HG03045 (cell line): ENCODE results near the gene TERT.

ENCODE experiments used
- ATAC-seq: cut with Tn5 transposase; IDR thresholded peaks from one replicate; pipeline ENCODE4 v1.9.1; 2021; ENCODE audit warnings: mild to moderate bottlenecking, moderate library complexity; ENCODE audit not compliant: unreplicated experiment

Gene TERT

DNA sequence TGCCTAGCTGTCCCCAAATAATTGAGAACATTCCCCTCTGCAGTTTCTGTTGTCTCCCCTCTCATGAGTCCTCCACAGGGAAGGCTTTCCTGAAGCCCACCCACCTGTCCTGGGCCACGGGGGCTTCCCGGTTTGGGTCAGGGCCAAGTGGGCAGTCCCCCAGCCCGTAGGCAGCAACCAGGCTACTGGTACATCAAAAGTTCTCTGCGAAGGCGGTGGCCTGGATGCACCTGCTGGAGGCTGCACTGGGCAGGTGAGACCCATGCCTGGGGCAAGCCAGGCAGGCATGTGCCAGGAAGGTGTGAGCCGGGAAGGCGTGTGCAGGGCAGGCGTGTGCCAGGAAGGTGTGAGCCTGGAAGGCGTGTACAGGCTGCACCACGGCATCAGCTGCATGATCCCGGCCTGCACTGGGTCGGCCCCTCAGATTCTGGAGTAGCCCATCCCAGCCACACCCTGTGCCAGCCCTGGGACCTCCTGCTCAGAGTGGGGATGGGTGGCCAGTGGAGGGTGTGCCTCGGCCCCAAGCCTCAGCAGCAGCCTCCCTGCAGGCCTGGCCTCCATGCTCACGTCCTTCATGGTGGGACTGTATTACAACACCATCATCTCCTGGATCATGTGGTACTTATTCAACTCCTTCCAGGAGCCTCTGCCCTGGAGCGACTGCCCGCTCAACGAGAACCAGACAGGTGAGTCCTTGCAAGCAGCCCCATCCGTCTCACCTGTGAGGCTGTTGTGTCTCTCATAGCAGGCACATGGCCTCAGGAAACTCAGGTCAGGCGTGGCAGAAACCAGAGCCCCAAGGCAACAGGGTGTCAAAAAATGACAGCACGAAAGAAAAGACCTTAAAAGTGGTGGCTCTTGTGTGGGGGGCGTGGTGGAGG is 84.7 kb downstream of the TERT start:
- ATAC-seq = no peak

DNA sequence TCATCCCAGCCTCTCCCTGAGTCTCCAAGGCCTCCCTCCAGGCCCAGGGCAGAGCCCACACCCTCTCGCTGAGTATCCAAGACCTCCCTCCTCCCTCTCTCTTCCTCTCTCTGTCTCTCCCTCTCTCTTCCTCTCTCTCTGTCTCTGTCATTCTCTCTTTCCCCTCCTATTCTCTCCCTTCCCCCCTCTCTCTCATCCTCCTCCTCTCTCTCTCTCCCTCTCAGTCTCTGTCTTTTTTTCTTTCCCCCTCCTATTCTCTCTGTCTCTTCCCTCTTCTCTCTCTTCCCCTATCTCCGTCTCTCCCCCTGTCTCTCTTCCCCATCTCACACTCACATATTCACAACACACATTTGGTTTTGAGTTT is 85.4 kb downstream of the TERT start:
- no peak for ATAC-seq

DNA sequence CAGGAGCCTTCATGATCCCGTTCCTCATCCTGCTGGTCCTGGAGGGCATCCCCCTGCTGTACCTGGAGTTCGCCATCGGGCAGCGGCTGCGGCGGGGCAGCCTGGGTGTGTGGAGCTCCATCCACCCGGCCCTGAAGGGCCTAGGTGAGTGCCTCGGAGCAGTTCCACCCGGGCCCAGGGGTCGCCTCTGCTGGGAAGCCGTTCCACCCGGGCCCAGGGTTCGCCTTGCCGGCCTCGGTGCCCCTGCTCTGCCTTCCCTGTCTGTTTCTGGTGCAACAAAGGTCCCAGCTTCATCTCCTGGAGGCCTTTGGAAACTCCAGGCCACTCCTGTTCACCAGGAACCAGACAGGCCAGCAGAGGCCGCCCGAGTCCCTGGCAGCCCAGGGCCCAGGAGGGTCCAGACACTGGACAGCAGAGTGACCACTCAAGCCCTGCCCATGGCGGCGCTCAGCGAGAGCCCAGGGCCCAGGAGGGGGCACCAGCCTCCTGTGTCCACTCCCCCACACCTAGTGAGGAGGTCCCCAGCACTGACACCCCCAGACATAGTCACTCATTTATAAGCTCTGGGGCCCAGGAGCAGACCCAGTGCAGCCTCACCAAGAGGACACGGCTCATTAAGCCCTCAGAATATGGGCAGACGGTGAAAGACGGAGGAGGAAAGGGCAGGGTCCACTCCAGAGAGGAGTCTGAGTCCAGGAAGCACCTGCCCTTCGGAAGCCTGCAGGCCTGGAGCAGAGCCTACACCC is 86.0 kb downstream of the TERT start:
- ATAC-seq = no peak

DNA sequence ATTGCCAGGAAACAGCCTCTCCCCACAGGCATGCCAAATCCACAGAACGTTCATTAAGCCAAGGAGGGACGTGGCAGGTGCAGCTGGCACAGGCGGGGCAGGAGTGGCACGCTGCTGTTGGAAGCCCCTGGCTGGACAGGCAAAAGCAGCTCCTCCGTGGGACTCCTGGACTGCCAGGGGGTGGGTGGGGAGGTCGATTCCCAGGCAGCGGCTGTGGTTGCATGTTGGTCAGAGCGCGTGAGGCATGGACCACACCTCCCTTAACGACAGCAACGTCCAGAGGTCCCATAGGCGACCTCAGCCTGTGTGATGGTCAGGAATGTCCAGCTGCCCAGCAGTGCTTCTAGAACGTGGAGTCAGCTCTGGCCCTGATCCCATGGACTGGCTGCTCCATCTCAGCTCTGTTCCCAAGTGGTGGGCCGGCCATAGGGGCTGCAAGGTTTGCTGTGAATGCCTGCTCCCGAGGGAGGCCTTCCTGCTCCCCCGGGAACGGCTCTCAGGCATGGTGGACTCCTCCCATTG is 86.6 kb downstream of the TERT start:
- ATAC-seq = no peak

DNA sequence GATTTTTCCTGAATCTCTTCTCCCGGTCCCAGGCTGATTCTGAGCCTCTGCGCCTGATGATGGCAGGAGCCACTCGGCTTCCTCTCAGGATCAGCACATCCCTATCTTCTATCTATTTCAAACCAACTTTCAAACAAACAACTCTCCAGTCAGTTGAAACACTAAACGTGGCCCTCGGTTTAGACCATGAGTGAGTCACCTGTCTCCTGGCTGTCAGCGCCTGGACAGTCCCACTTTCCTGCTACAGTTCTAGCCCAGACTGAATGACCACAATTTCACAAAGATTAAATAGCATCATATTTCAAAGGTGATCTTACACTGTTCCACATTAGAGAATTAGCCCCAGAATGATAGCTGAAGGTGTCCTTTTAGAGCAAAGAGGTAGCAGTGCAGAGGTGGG is 87.3 kb downstream of the TERT start:
- no peak for ATAC-seq

DNA sequence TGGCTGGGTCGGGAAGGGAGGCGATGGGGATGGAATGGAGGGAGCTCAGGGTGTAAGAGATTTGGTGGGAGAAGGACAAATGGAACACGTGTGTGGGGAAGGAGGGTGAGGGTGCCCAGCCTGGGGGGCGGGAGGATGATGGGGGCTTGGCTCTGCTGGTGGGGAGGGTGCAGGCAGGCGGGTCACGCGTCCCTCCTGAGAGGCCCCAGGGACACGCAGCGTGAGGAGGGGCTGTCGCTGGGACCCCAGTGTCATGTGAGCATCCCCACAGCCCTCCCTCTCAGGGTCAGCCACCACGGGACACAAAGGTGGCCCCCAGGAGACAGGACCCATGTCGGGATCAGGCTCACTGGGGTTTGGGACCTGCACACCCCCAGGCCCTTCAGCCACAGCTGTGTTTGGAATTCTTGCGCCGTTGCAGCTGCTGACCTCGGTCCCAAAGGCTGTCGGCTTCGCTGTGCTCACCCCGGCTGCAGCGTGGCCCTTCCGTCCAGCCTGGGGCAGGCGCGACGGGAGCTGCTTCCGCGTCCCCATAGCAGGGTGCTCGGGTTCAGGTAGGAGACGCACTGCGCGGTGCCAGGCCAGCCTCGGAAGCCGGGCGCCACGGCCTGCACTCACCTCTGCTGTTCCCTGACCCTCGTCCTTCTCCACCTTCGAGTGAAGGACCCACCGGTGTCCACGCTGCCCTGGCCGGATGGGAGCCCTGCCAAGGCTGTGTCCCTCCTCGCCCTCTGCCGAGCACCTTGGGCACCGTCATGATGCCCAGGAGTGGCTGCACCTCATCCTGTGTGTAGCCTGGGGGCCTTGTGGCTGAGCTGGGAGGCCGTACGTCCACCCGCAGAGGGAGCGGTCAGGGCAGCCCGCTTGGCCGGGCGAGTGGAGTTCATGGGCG is 88.1 kb downstream of the TERT start:
- ATAC-seq = no peak

DNA sequence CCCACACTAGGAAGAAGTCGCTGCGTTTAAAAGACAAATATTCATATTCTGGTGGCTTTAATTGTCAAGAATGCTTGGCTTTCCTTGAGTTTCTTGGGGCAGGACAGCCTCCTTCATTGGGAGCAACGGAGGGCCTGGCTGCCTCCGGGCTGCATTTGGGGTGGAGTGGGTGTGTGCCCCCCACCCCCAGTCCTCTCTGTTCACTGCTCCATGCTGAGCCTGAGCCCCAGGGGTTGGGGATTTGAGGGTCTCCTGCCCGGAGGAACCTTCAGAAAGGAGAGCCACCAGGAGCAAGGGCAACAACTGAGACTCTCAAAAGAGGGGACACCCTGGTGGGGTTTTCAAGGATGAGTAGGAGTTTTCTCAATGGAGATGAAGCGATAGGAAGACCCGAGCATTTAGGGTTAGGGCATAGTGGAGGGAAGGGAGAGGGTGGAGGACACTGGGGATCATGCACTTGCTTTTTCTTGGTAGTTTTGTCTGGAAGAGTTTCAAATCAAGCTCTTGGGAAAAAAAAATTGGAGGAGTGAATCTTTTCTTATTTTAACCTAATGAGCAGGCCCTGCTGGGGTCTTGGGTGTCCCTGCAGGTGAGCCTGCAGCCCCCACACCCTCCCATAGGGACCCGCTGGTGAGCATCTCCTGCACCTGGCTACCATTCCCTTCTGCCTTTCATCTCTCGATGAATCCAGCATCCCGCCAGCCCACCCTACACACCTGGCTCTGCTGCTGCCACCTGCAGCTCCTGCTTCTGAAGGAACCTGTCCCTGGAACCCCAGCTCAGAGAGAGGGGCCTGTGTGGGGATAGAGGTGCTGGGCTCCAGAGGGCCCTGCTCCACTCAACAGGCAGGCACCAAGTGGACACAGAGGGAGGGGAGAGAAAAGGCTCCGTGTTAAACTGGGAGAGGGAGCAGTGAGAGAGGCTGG is 89.3 kb downstream of the TERT start:
- ATAC-seq = no peak

DNA sequence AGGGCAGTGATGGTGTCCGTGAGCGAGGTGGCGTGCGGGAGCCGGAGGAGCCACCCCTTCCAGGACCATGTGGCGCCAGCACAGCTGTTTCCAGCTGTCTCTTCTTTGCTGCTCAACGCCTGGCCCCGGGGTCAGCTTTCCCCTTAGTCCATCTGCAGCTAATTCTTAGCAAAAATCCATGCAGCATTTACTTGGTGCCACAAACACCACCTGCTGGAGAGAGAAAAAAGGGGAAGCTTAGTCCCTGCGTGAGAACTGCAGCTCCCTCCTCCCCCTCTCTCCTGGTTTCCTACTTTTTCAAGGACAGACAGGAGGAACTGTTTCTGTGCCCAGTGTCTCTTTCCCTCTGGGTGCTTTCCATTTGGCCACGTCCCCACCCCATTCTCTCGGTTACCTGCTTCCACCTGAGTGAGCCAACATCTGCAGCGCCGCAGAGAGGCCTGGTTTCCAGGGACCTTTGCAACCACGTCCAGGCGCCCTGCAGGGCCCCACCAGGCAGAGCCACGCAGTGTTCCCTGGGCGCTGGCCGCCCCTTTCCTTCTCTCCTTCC is 90.1 kb downstream of the TERT start:
- ATAC-seq = no peak

DNA sequence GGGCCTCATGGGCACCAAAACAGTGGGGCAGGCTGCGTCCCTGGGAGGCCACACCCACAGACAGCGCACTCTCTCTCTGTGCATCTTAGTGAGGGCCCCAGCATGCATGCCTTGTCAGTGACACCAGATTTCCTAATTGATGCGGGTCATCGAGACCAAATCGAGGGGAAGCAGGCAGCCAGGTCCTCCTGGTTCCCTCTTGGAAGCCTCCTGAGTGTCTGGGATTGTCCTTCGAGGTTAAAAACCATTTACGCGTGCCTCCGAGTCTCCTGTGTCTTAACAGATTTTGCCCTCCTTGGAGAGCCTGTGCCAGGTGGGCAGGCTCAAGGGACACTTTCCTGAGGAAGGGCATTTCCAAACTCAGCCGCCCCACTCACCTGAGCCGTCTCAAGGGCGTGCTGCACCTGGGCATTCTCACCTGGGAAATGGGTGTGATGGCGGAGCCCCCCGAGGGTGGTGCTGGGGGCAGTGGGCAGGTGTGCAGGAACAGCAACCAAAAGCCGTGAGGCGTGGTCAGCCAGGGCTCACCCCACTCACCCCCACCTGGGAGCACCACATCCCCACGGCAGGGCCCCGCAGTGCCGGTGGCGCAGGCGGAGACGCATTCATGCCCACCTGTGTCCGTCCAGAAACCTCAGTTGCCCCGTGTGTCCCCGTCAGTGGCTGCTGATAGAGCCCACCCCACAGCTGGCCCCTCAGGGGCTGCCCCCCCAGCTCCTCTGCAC is 90.7 kb downstream of the TERT start:
- ATAC-seq = no peak

DNA sequence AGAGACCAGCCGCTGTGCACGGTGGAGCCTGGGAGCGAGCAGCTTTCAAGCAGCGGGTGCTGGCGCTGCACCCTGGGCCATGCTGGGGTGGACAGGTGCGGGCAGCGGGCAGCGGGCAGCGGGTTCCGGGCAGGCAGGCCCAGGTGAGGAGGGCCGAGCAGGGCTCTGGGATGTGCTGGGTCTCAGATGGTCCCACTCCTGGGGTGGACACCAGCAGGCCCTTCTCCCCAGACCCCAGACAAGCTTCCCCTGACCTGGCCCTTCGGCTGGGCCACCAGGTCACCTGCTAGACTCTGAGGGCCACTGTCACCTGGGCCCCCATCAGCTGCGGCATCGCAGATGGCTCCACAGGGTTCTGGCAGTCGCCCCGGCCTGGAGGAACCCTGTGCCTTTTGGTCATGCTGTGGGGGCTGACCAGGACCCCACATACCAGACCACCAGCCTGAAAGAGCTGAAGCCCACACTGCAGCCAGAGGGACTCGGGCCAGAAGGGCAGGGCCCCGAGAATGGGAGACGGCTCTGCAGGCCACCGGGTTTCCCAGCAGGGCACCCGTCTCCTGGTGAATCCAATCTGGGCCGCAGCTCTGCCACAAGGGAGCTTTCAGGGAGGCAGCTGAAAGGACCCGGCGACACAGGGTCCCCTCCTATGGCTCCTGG is 91.4 kb downstream of the TERT start:
- ATAC-seq = no peak
